Activated CD4-positive, alpha-beta memory T cell treated with anti-CD3 and anti-CD28 coated beads, Interleukin-2, amount 10 ng/mL, durations not matched to agents 7 days and 5 days (primary cell): ENCODE results near the gene ODF2L. TPM values are rescaled to one million over a fixed set of nuclear protein-coding genes. Genes with fewer than 3 reads are reported as not detected.

Source experiments
- CTCF ChIA-PET: fragments of 350-600 bp; sonication (Branson Sonifier 250); formaldehyde crosslinking; loops from one replicate; lab custom pipeline; 2021; ENCODE audit warnings: antibody characterized with exemption, inconsistent platforms; lab: Charles Lee
- POLR2A ChIA-PET: fragments of 350-600 bp; sonication (Branson Sonifier 250); formaldehyde crosslinking; loops from one replicate; lab custom pipeline; 2021; ENCODE audit warnings: antibody characterized with exemption; lab: Charles Lee
- DNase-seq: peaks from one replicate; pipeline ENCODE4 v3.0.0-alpha.2; 2020
- H3K27ac Mint-ChIP-seq: one replicate; pipeline ENCODE4 v1.8.0; 2021; ENCODE audit warnings: mild to moderate bottlenecking, mixed read lengths
- H3K27me3 Mint-ChIP-seq: one replicate; pipeline ENCODE4 v1.8.0; 2021; ENCODE audit warnings: mixed read lengths
- H3K36me3 Mint-ChIP-seq: one replicate; pipeline ENCODE4 v1.8.0; 2021; ENCODE audit warnings: low read depth, mixed read lengths
- H3K4me1 Mint-ChIP-seq: one replicate; pipeline ENCODE4 v1.8.0; 2021; ENCODE audit warnings: mixed read lengths
- H3K4me3 Mint-ChIP-seq: one replicate; pipeline ENCODE4 v1.8.0; 2021; ENCODE audit warnings: mild to moderate bottlenecking, mixed read lengths
- H3K9me3 Mint-ChIP-seq: one replicate; pipeline ENCODE4 v1.8.0; 2021; ENCODE audit warnings: mixed read lengths
- total RNA-seq, 2 experiments: library from RNA; stranded (reverse); gene quantifications; one replicate each; pipeline ENCODE4 v1.2.3, GENCODE V29; 2021

Gene ODF2L
- total RNA-seq, 2 experiments from 2014 or later: 63.1 to 71.3 TPM

- DNase-seq: no peak
- no peaks in the 10 kb centered on the region for H3K9me3 Mint-ChIP-seq
- no peak overlapping the region for H3K4me3 Mint-ChIP-seq
- POLR2A ChIA-PET: interaction anchor here (2.1 kb wide), 1 partner anchor 27 kb away, joined by 4 read pairs; the partner anchor contains the start of gene ODF2L
- H3K27me3 Mint-ChIP-seq: peaks cover 3% of the 10 kb centered on the region
- H3K36me3 Mint-ChIP-seq: no peaks in the 10 kb centered on the region
- CTCF ChIA-PET: interaction anchor here (1.1 to 4.3 kb wide), 3 partner anchors 10 to 77 kb away, joined by 3 to 22 read pairs (median 4); no protein-coding TSS in a partner anchor
- peaks cover 5% of the 10 kb centered on the region for H3K4me1 Mint-ChIP-seq
- H3K27ac Mint-ChIP-seq: no peak overlapping the region
These were observed 27.4 kb upstream of the ODF2L start for GRCh38 chr1:86423473-86423872.

- H3K36me3 Mint-ChIP-seq: no peaks in the 10 kb centered on the region
- peaks cover 5% of the 10 kb centered on the region for H3K4me1 Mint-ChIP-seq
- H3K4me3 Mint-ChIP-seq: no peak overlapping the region
- H3K27me3 Mint-ChIP-seq: peaks cover 3% of the 10 kb centered on the region
- no peak for DNase-seq
- H3K27ac Mint-ChIP-seq: no peak overlapping the region
- ChIA-PET POLR2A (no interaction called here), CTCF (interaction anchor here (1.8 to 4.3 kb wide), 2 partner anchors 79 to 283 kb away, joined by 5 to 22 read pairs; partner anchors contain the start of gene SH3GLB1)
- H3K9me3 Mint-ChIP-seq: no peaks in the 10 kb centered on the region
These were observed 25.6 kb upstream of the ODF2L start for GRCh38 chr1:86421601-86422280.

- Mint-ChIP-seq H3K27ac (no peak overlapping the region), H3K9me3 (no peaks in the 10 kb centered on the region), H3K4me3 (no peak overlapping the region), H3K4me1 (peaks cover 5% of the 10 kb centered on the region), H3K27me3 (no peaks in the 10 kb centered on the region), H3K36me3 (no peaks in the 10 kb centered on the region)
- ChIA-PET POLR2A (interaction anchor here (1.0 kb wide), 1 partner anchor 86 kb away, joined by 4 read pairs; no protein-coding TSS in a partner anchor), CTCF (interaction anchor here (1.0 to 1.3 kb wide), 3 partner anchors 11 to 82 kb away, joined by 3 to 4 read pairs (median 3); no protein-coding TSS in a partner anchor)
- DNase-seq: peak; percentile 60
These were observed 23.3 kb upstream of the ODF2L start for GRCh38 chr1:86419277-86419903.

- H3K27me3 Mint-ChIP-seq: no peaks in the 10 kb centered on the region
- CTCF ChIA-PET: interaction anchor here (1.3 to 2.3 kb wide), 4 partner anchors 10 to 89 kb away, joined by 4 to 8 read pairs (median 5); no protein-coding TSS in a partner anchor
- H3K9me3 Mint-ChIP-seq: no peaks in the 10 kb centered on the region
- H3K36me3 Mint-ChIP-seq: no peaks in the 10 kb centered on the region
- H3K27ac Mint-ChIP-seq: no peak overlapping the region
- peaks cover 5% of the 10 kb centered on the region for H3K4me1 Mint-ChIP-seq
- no peak for DNase-seq
- POLR2A ChIA-PET: no interaction called here
- no peak overlapping the region for H3K4me3 Mint-ChIP-seq
These were observed 20.2 kb upstream of the ODF2L start for GRCh38 chr1:86416343-86416742.

GRCh38 chr1:86410879-86411278 lies 14.8 kb upstream of the ODF2L start:
- no peak for DNase-seq
- Mint-ChIP-seq H3K4me1 (no peaks in the 10 kb centered on the region), H3K27ac (no peak overlapping the region), H3K9me3 (no peaks in the 10 kb centered on the region), H3K4me3 (no peak overlapping the region), H3K27me3 (peaks cover 3% of the 10 kb centered on the region), H3K36me3 (no peaks in the 10 kb centered on the region)
- CTCF ChIA-PET: no interaction called here
- POLR2A ChIA-PET: interaction anchor here (0.9 kb wide), 1 partner anchor 294 kb away, joined by 3 read pairs; the partner anchor contains the start of gene SH3GLB1

- Mint-ChIP-seq H3K36me3 (no peaks in the 10 kb centered on the region), H3K9me3 (no peaks in the 10 kb centered on the region), H3K27ac (no peak overlapping the region), H3K4me1 (no peaks in the 10 kb centered on the region), H3K4me3 (no peak overlapping the region), H3K27me3 (peaks cover 3% of the 10 kb centered on the region)
- no peak for DNase-seq
- POLR2A ChIA-PET: interaction anchor here (1.8 kb wide), 1 partner anchor 14 kb away, joined by 5 read pairs; the partner anchor contains the start of gene ODF2L
- CTCF ChIA-PET: no interaction called here
These were observed 13.4 kb upstream of the ODF2L start for GRCh38 chr1:86409416-86410021.

GRCh38 chr1:86396498-86396890 lies 371 bp upstream of the ODF2L start:
- H3K4me1 Mint-ChIP-seq: peaks cover 48% of the 10 kb centered on the region
- H3K9me3 Mint-ChIP-seq: no peaks in the 10 kb centered on the region
- peak overlapping the region; percentile 95 for H3K4me3 Mint-ChIP-seq
- H3K27me3 Mint-ChIP-seq: no peaks in the 10 kb centered on the region
- DNase-seq: no peak
- CTCF ChIA-PET: interaction anchor here (0.7 to 2.2 kb wide), 7 partner anchors 12 to 308 kb away, joined by 3 to 15 read pairs (median 5); partner anchors contain the start of gene SH3GLB1
- POLR2A ChIA-PET: interaction anchor here (0.6 to 4.2 kb wide), 14 partner anchors 8 to 1008 kb away, joined by 3 to 41 read pairs (median 5); partner anchors contain the start of genes CLCA2, SELENOF and SH3GLB1
- H3K36me3 Mint-ChIP-seq: peaks cover 21% of the 10 kb centered on the region
- peak overlapping the region; percentile 90 for H3K27ac Mint-ChIP-seq

- peak overlapping the region; percentile 56 for H3K4me3 Mint-ChIP-seq
- no peaks in the 10 kb centered on the region for H3K27me3 Mint-ChIP-seq
- no peak for DNase-seq
- peaks cover 38% of the 10 kb centered on the region for H3K36me3 Mint-ChIP-seq
- H3K9me3 Mint-ChIP-seq: peaks cover 3% of the 10 kb centered on the region
- H3K27ac Mint-ChIP-seq: no peak overlapping the region
- POLR2A ChIA-PET: interaction anchor here (1.9 to 4.2 kb wide), 2 partner anchors 10 to 310 kb away, joined by 6 to 41 read pairs; partner anchors contain the start of gene SH3GLB1
- CTCF ChIA-PET: interaction anchor here (0.7 to 1.2 kb wide), 3 partner anchors 15 to 310 kb away, joined by 3 to 5 read pairs (median 4); partner anchors contain the start of gene SH3GLB1
- H3K4me1 Mint-ChIP-seq: peaks cover 67% of the 10 kb centered on the region
These were observed 1.7 kb downstream of the ODF2L start for GRCh38 chr1:86394416-86394815.

GRCh38 chr1:86389307-86389706 lies 6.8 kb downstream of the ODF2L start:
- Mint-ChIP-seq H3K4me1 (peaks cover 53% of the 10 kb centered on the region), H3K9me3 (peaks cover 3% of the 10 kb centered on the region), H3K4me3 (peak overlapping the region; percentile 74), H3K27me3 (no peaks in the 10 kb centered on the region), H3K27ac (peak overlapping the region; percentile 93), H3K36me3 (peaks cover 40% of the 10 kb centered on the region)
- POLR2A ChIA-PET: interaction anchor here (1.9 to 2.4 kb wide), 2 partner anchors 315 to 526 kb away, joined by 8 read pairs; partner anchors contain the start of genes HS2ST1, SELENOF and SH3GLB1
- CTCF ChIA-PET: interaction anchor here (0.8 to 1.8 kb wide), 5 partner anchors 9 to 113 kb away, joined by 3 to 9 read pairs (median 5); no protein-coding TSS in a partner anchor
- no peak for DNase-seq

GRCh38 chr1:86388777-86389176 lies 7.3 kb downstream of the ODF2L start:
- ChIA-PET POLR2A (interaction anchor here (1.4 to 2.4 kb wide), 2 partner anchors 8 to 315 kb away, joined by 5 to 8 read pairs; partner anchors contain the start of genes ODF2L and SH3GLB1), CTCF (interaction anchor here (0.9 to 1.7 kb wide), 2 partner anchors 111 to 113 kb away, joined by 3 to 9 read pairs; no protein-coding TSS in a partner anchor)
- Mint-ChIP-seq H3K27me3 (no peaks in the 10 kb centered on the region), H3K36me3 (peaks cover 39% of the 10 kb centered on the region), H3K4me3 (peak overlapping the region; percentile 74), H3K4me1 (peaks cover 48% of the 10 kb centered on the region), H3K9me3 (peaks cover 3% of the 10 kb centered on the region), H3K27ac (peak overlapping the region; percentile 21)
- DNase-seq: no peak

- CTCF ChIA-PET: interaction anchor here (0.9 to 1.0 kb wide), 2 partner anchors 113 to 114 kb away, joined by 3 read pairs; no protein-coding TSS in a partner anchor
These were observed 8.1 kb downstream of the ODF2L start for GRCh38 chr1:86387916-86388627.

More at GRCh38 chr1:86387916-86388627, 8.1 kb downstream of the ODF2L start:
- POLR2A ChIA-PET: interaction anchor here (1.4 kb wide), 1 partner anchor 8 kb away, joined by 5 read pairs; the partner anchor contains the start of gene ODF2L
- Mint-ChIP-seq H3K27me3 (no peaks in the 10 kb centered on the region), H3K4me3 (no peak overlapping the region), H3K36me3 (peaks cover 32% of the 10 kb centered on the region), H3K9me3 (peaks cover 3% of the 10 kb centered on the region), H3K4me1 (peaks cover 44% of the 10 kb centered on the region), H3K27ac (no peak overlapping the region)
- DNase-seq: no peak
